GM10266 (cell line): ENCODE measurements around the gene AFAP1L1.
A peak's percentile ranks its signal among the peaks of the same experiment; 100 is the strongest.

Source experiments
- DNase-seq: peaks from one replicate; pipeline ENCODE4 v3.0.0; 2012; ENCODE audit errors: extremely low spot score
- CTCF ChIP-seq: IDR thresholded peaks from 2 replicates; pipeline ENCODE4 v1.5.1; 2012; ENCODE audit warnings: mild to moderate bottlenecking, low read depth; ENCODE audit not compliant: control insufficient read depth, insufficient read depth; ENCODE audit errors: missing control alignments

The AFAP1L1 gene

GRCh38 chr5:149379818-149380374 lies 108.2 kb downstream of the AFAP1L1 start:
- no peak for TF ChIP-seq CTCF
- DNase-seq = no peak

GRCh38 chr5:149380466-149381121 lies 108.9 kb downstream of the AFAP1L1 start:
- TF ChIP-seq CTCF = no peak
- no peak for DNase-seq

- no peak for DNase-seq
- no peak for TF ChIP-seq CTCF
Observed at GRCh38 chr5:149381261-149381985, 109.8 kb downstream of the AFAP1L1 start.

- TF ChIP-seq CTCF = peak; percentile 90
- DNase-seq = peak; percentile 88
Observed at GRCh38 chr5:149381986-149382338, 110.3 kb downstream of the AFAP1L1 start.

- TF ChIP-seq CTCF = no peak
- no peak for DNase-seq
Observed at GRCh38 chr5:149382517-149383220, 111.0 kb downstream of the AFAP1L1 start.

GRCh38 chr5:149383399-149383798 lies 111.7 kb downstream of the AFAP1L1 start:
- DNase-seq = no peak
- TF ChIP-seq CTCF = no peak
